Ecto neural progenitor cell (in vitro differentiated cells): ENCODE measurements around the gene GRAMD1C.

Experiments
- DNase-seq: peaks from one replicate; pipeline ENCODE4 v3.0.0-alpha.2; 2018; ENCODE audit warnings: low spot score

GRAMD1C gene

GRCh38 chr3:113952921-113953320 is 114.3 kb downstream of the GRAMD1C start:
- DNase-seq = no peak

- no peak for DNase-seq
These were observed 115.1 kb downstream of the GRAMD1C start for GRCh38 chr3:113953677-113954076.

- DNase-seq = no peak
These were observed 115.6 kb downstream of the GRAMD1C start for GRCh38 chr3:113954091-113954685.

- DNase-seq = no peak
These were observed 125.3 kb downstream of the GRAMD1C start for GRCh38 chr3:113963879-113964278.

GRCh38 chr3:113966172-113966571 is 127.6 kb downstream of the GRAMD1C start:
- no peak for DNase-seq

- DNase-seq = no peak
These were observed 130.4 kb downstream of the GRAMD1C start for GRCh38 chr3:113968986-113969385.

- DNase-seq = no peak
These were observed 139.2 kb downstream of the GRAMD1C start for GRCh38 chr3:113977822-113978221.

GRCh38 chr3:113979916-113980315 is 141.3 kb downstream of the GRAMD1C start:
- DNase-seq = no peak

GRCh38 chr3:113981803-113982202 is 143.2 kb downstream of the GRAMD1C start:
- no peak for DNase-seq

- DNase-seq = no peak
These were observed 145.0 kb downstream of the GRAMD1C start for GRCh38 chr3:113983544-113983943.

- no peak for DNase-seq
These were observed 147.0 kb downstream of the GRAMD1C start for GRCh38 chr3:113985541-113985940.
